HepG2 (cell line): ENCODE data around the gene SLC25A22. TPM values are rescaled to one million over a fixed set of nuclear protein-coding genes. Genes with fewer than 3 reads are reported as not detected.

Experiments used
- MED8 ChIP-seq: sonication (generic); formaldehyde crosslinking; IDR thresholded peaks from 2 replicates; pipeline ENCODE4 v1.8.1; 2023; ENCODE audit warnings: mild to moderate bottlenecking, missing genetic modification reagents; ENCODE audit not compliant: insufficient replicate concordance
- NFE2 ChIP-seq: sonication (generic); formaldehyde crosslinking; IDR thresholded peaks from 2 replicates; pipeline ENCODE4 v1.4.0; 2020; ENCODE audit warnings: missing genetic modification reagents
- NFRKB ChIP-seq: fragments of 450-650 bp; IDR thresholded peaks from 2 replicates; pipeline ENCODE4 v1.6.1; 2017
- PAWR ChIP-seq: sonication (generic); formaldehyde crosslinking; IDR thresholded peaks from 2 replicates; pipeline ENCODE4 v1.4.0; 2020; ENCODE audit warnings: missing genetic modification reagents, mild to moderate bottlenecking, borderline replicate concordance
- RFX3 ChIP-seq: IDR thresholded peaks from 2 replicates; pipeline ENCODE4 v1.6.1; 2016; ENCODE audit warnings: missing biosample characterization, missing genetic modification reagents
- SP4 ChIP-seq: sonication (generic); formaldehyde crosslinking; IDR thresholded peaks from 2 replicates; pipeline ENCODE4 v1.8.1; 2023; ENCODE audit warnings: mild to moderate bottlenecking, missing genetic modification reagents
- YEATS4 ChIP-seq: sonication (generic); formaldehyde crosslinking; IDR thresholded peaks from 2 replicates; pipeline ENCODE4 v1.4.0; 2020; ENCODE audit warnings: missing genetic modification reagents, borderline replicate concordance
- ZNF230 ChIP-seq: sonication (generic); formaldehyde crosslinking; IDR thresholded peaks from 2 replicates; pipeline ENCODE4 v1.4.0; 2020; ENCODE audit warnings: mild to moderate bottlenecking, missing genetic modification reagents
- ZNF3 ChIP-seq: IDR thresholded peaks from 2 replicates; pipeline ENCODE4 v1.7.0; 2017; ENCODE audit warnings: inconsistent platforms
- ZNF382 ChIP-seq: sonication (generic); formaldehyde crosslinking; IDR thresholded peaks from 2 replicates; pipeline ENCODE4 v1.5.0; 2020; ENCODE audit warnings: missing genetic modification reagents, mild to moderate bottlenecking, borderline replicate concordance
- ZNF567 ChIP-seq: sonication (generic); formaldehyde crosslinking; IDR thresholded peaks from 2 replicates; pipeline ENCODE4 v1.8.1; 2023; ENCODE audit warnings: mild to moderate bottlenecking, missing genetic modification reagents, borderline replicate concordance
- ZSCAN21 ChIP-seq: sonication (generic); formaldehyde crosslinking; IDR thresholded peaks from 2 replicates; pipeline ENCODE4 v1.8.0; 2022; ENCODE audit warnings: mild to moderate bottlenecking, missing genetic modification reagents, moderate library complexity, borderline replicate concordance
- polyA plus RNA-seq, 8 experiments: library from polyadenylated mRNA; depleted of rRNA in 3 of 8; stranded (reverse) in 7 of 8; unstranded in 1 of 8; fragments of >200 nt; fragmentation: Illumina TruSeq in 4 of 8; extraction: Trizol in 4 of 8; gene quantifications; 2 replicates each; pipeline versions ENCODE4 v1.2.1 to v1.2.3, GENCODE V29; 2011 to 2016; ENCODE audit warnings: low read depth in 4 of 8, missing spikeins in 1 of 8, mixed read lengths in 1 of 8; ENCODE audit not compliant: insufficient read depth in 1 of 8
- total RNA-seq, 5 experiments: library from RNA; depleted of rRNA; stranded (reverse); fragments of >200 nt; fragmentation: Illumina TruSeq; extraction: Trizol; gene quantifications; 2 replicates each; pipeline ENCODE4 v1.2.3, GENCODE V29; 2016; ENCODE audit warnings: low read depth in 1 of 5
- TF ChIP-seq, protein P1 (sequence below): fragments of 450-650 bp; IDR thresholded peaks from 2 replicates; pipeline ENCODE4 v1.6.1; 2017
- TF ChIP-seq, protein P2 (sequence below): sonication (generic); formaldehyde crosslinking; IDR thresholded peaks from 2 replicates; pipeline ENCODE4 v1.8.1; 2023; ENCODE audit warnings: missing genetic modification reagents, mild to moderate bottlenecking, borderline replicate concordance
- TF ChIP-seq, protein P3 (sequence below): sonication (generic); formaldehyde crosslinking; IDR thresholded peaks from 2 replicates; pipeline ENCODE4 v1.9.0; 2021; ENCODE audit warnings: missing genetic modification reagents, borderline replicate concordance

The SLC25A22 gene
- total and polyA plus RNA-seq, 2 of the 13 experiments (the other 11 are each of a cell fraction or from before 2014, with no cell fraction given): 12.4 to 19.2 TPM

DNA sequence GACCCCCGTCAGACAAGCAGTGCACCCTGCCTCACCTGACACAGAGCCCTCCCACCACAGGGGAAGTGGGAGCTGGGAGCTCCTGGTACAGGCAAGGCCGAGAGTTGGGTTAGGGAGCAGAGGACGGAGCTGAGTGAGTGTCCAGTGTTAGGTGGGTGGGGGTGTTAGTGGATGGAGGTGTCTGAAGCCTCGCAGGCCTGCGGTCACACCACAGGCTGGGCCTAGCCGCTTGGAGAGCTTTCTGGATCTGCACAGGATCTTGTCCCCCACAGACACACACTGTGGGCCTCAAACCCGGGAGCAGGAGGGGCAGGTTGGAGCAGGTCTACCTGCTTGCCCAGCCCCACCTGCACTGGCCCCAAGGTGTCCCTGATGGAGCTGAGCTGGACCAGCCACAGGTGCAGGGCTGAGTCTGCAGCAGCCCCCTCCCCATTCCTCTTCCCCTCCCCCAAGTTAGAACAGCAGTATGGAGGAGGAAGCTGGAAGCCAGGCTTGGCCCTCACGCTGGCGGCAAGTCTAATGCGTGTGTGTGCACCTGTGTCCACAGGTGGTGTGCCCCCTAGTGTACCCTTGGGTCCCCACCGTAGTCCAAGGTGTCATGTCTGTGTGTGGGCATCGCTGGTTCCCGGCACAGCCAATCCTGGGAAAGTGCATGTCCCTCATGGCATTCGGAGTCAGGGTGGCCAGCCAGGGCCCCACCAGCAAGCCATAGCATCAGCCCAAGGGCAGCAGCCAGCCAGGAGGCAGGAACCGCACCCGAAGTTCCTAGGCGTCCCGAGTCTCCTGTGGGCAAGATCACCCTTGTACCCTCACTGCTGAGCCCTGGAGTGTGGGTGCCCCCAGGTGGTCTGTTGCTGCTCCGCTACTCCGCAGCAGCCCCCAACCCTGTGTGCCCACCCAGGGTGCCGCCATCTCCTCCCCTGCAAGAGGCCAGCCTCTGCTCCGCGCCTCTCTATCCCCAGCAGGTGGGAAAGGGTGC is 18.8 kb downstream of the SLC25A22 start (continued):
- TF ChIP-seq ZSCAN21 (no peak), RFX3 (no peak), NFRKB (no peak), NFE2 (CRISPR knock-in tag) (no peak), MED8 (peak; percentile 19), YEATS4 (CRISPR knock-in tag) (no peak), ZNF3 (CRISPR knock-in tag) (no peak), PAWR (CRISPR knock-in tag) (no peak), ZNF230 (CRISPR knock-in tag) (no peak), SP4 (no peak), ZNF382 (CRISPR knock-in tag) (no peak), ZNF567 (CRISPR knock-in tag) (no peak)
- TF ChIP-seq, protein P1, sequence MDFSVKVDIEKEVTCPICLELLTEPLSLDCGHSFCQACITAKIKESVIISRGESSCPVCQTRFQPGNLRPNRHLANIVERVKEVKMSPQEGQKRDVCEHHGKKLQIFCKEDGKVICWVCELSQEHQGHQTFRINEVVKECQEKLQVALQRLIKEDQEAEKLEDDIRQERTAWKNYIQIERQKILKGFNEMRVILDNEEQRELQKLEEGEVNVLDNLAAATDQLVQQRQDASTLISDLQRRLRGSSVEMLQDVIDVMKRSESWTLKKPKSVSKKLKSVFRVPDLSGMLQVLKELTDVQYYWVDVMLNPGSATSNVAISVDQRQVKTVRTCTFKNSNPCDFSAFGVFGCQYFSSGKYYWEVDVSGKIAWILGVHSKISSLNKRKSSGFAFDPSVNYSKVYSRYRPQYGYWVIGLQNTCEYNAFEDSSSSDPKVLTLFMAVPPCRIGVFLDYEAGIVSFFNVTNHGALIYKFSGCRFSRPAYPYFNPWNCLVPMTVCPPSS: no peak
- TF ChIP-seq, protein P2, sequence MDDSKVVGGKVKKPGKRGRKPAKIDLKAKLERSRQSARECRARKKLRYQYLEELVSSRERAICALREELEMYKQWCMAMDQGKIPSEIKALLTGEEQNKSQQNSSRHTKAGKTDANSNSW (CRISPR knock-in tag): no peak
- TF ChIP-seq, protein P3, sequence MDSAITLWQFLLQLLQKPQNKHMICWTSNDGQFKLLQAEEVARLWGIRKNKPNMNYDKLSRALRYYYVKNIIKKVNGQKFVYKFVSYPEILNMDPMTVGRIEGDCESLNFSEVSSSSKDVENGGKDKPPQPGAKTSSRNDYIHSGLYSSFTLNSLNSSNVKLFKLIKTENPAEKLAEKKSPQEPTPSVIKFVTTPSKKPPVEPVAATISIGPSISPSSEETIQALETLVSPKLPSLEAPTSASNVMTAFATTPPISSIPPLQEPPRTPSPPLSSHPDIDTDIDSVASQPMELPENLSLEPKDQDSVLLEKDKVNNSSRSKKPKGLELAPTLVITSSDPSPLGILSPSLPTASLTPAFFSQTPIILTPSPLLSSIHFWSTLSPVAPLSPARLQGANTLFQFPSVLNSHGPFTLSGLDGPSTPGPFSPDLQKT (CRISPR knock-in tag): no peak
